Neural progenitor cell (in vitro differentiated cells): ENCODE results near the gene CCDC102B. TPM values are rescaled to one million over a fixed set of nuclear protein-coding genes. Genes with fewer than 3 reads are reported as not detected.

Experiments used
- DNase-seq: peaks from one replicate; pipeline ENCODE4 v3.0.0-alpha.2; 2016; ENCODE audit warnings: low spot score
- H2AFZ ChIP-seq: fragments of 200-600 bp; sonication (generic); replicated peaks from 2 replicates; pipeline ENCODE4 v1.6.1; 2016; ENCODE audit warnings: antibody characterized with exemption
- H3F3A ChIP-seq: fragments of 200-600 bp; sonication (generic); 2 replicates; pipeline ENCODE4 v1.6.1; 2016; ENCODE audit warnings: antibody characterized with exemption, low read depth
- H3K27ac ChIP-seq: fragments of 200-600 bp; sonication (generic); 2 replicates; pipeline ENCODE4 v1.5.1; 2016; ENCODE audit warnings: mild to moderate bottlenecking
- H3K27me3 ChIP-seq: fragments of 200-600 bp; sonication (generic); 2 replicates; pipeline ENCODE4 v1.6.1; 2016; ENCODE audit warnings: mild to moderate bottlenecking, moderate library complexity
- H3K36me3 ChIP-seq: fragments of 200-600 bp; sonication (generic); 2 replicates; pipeline ENCODE4 v1.5.1; 2016
- H3K4me1 ChIP-seq: fragments of 200-600 bp; sonication (generic); 2 replicates; pipeline ENCODE4 v1.6.1; 2016; ENCODE audit warnings: mixed run types
- H3K4me2 ChIP-seq: fragments of 200-600 bp; sonication (generic); 2 replicates; pipeline ENCODE4 v1.6.1; 2016
- H3K4me3 ChIP-seq: fragments of 200-600 bp; sonication (generic); 2 replicates; pipeline ENCODE4 v1.5.1; 2016
- H3K79me2 ChIP-seq: fragments of 200-600 bp; sonication (generic); 2 replicates; pipeline ENCODE4 v1.6.1; 2016; ENCODE audit warnings: low read depth
- H3K9ac ChIP-seq: fragments of 200-600 bp; sonication (generic); 2 replicates; pipeline ENCODE4 v1.6.1; 2016
- H3K9me3 ChIP-seq: fragments of 200-600 bp; sonication (generic); 2 replicates; pipeline ENCODE4 v1.5.1; 2016; ENCODE audit warnings: low read depth
- H4K20me1 ChIP-seq: fragments of 200-600 bp; sonication (generic); 2 replicates; pipeline ENCODE4 v1.6.1; 2016; ENCODE audit warnings: low read depth
- H3K27ac Mint-ChIP-seq: 3 replicates; pipeline ENCODE4 v1.8.0; 2021; ENCODE audit warnings: mixed read lengths
- H3K27me3 Mint-ChIP-seq: 2 replicates; pipeline ENCODE4 v1.8.0; 2022; ENCODE audit warnings: low read depth, mild to moderate bottlenecking, inconsistent platforms, moderate library complexity, mixed read lengths; ENCODE audit not compliant: insufficient read depth
- H3K36me3 Mint-ChIP-seq: 3 replicates; pipeline ENCODE4 v1.8.0; 2021; ENCODE audit warnings: mixed read lengths
- H3K4me1 Mint-ChIP-seq: 3 replicates; pipeline ENCODE4 v1.8.0; 2021; ENCODE audit warnings: mixed read lengths
- H3K4me3 Mint-ChIP-seq: 3 replicates; pipeline ENCODE4 v1.8.0; 2021; ENCODE audit warnings: mild to moderate bottlenecking, moderate library complexity, mixed read lengths
- H3K9me3 Mint-ChIP-seq: 3 replicates; pipeline ENCODE4 v1.8.0; 2020; ENCODE audit warnings: mixed read lengths
- CTCF ChIP-seq: fragments of 200-600 bp; sonication (generic); IDR thresholded peaks from 2 replicates; pipeline ENCODE4 v1.5.1; 2017; ENCODE audit warnings: antibody characterized with exemption, mild to moderate bottlenecking
- EZH2 ChIP-seq: fragments of 200-600 bp; sonication (generic); IDR thresholded peaks from 2 replicates; pipeline ENCODE4 v1.6.1; 2017; ENCODE audit warnings: antibody characterized with exemption, mild to moderate bottlenecking, moderate library complexity
- EZH2phosphoT487 ChIP-seq: fragments of 200-600 bp; sonication (generic); IDR thresholded peaks from 2 replicates; pipeline ENCODE4 v1.6.1; 2017; ENCODE audit warnings: antibody characterized with exemption
- total RNA-seq: library from RNA; depleted of rRNA; stranded (reverse); fragments of >200 nt; gene quantifications from 2 replicates; pipeline ENCODE4 v1.2.3, GENCODE V29; 2015; ENCODE audit warnings: low replicate concordance

CCDC102B gene
- total RNA-seq, 1 donor from 2014 or later: 26.2 TPM

- H3K4me2 ChIP-seq: no peak overlapping the region
- H3K27me3 Mint-ChIP-seq: no peaks in the 10 kb centered on the region
Measured at GRCh38 chr18:69064063-69064462, 266.2 kb downstream of the CCDC102B start.

GRCh38 chr18:69067048-69067447, 269.2 kb downstream of the CCDC102B start:
- H3K27ac Mint-ChIP-seq: no peak overlapping the region
- Histone ChIP-seq H3K4me2 (no peak overlapping the region), H3K9me3 (no peaks in the 10 kb centered on the region), H2AFZ (no peak overlapping the region), H3F3A (no peaks in the 10 kb centered on the region), H3K4me1 (no peaks in the 10 kb centered on the region), H3K36me3 (no peaks in the 10 kb centered on the region), H3K4me3 (no peak overlapping the region), H4K20me1 (no peaks in the 10 kb centered on the region), H3K9ac (no peak overlapping the region), H3K27me3 (no peaks in the 10 kb centered on the region), H3K79me2 (no peaks in the 10 kb centered on the region), H3K27ac (no peak overlapping the region)
- no peaks in the 10 kb centered on the region for H3K36me3 Mint-ChIP-seq
- H3K9me3 Mint-ChIP-seq: no peaks in the 10 kb centered on the region
- H3K4me3 Mint-ChIP-seq: no peak overlapping the region
- H3K4me1 Mint-ChIP-seq: no peaks in the 10 kb centered on the region
- DNase-seq: no peak
- H3K27me3 Mint-ChIP-seq: no peaks in the 10 kb centered on the region
- TF ChIP-seq EZH2phosphoT487 (no peak), EZH2 (no peak), CTCF (no peak)

More at GRCh38 chr18:69064063-69064462, 266.2 kb downstream of the CCDC102B start:
- Histone ChIP-seq H4K20me1 (no peaks in the 10 kb centered on the region), H3K4me1 (no peaks in the 10 kb centered on the region), H2AFZ (no peak overlapping the region), H3K9me3 (no peaks in the 10 kb centered on the region), H3K4me3 (no peak overlapping the region), H3F3A (no peaks in the 10 kb centered on the region), H3K9ac (no peak overlapping the region), H3K79me2 (no peaks in the 10 kb centered on the region), H3K27me3 (no peaks in the 10 kb centered on the region), H3K27ac (no peak overlapping the region), H3K36me3 (no peaks in the 10 kb centered on the region)
- Mint-ChIP-seq H3K36me3 (no peaks in the 10 kb centered on the region), H3K4me3 (no peak overlapping the region), H3K27ac (no peak overlapping the region), H3K9me3 (no peaks in the 10 kb centered on the region), H3K4me1 (no peaks in the 10 kb centered on the region)
- no peak for DNase-seq
- TF ChIP-seq EZH2 (no peak), EZH2phosphoT487 (no peak), CTCF (no peak)

- Mint-ChIP-seq H3K4me1 (no peaks in the 10 kb centered on the region), H3K4me3 (no peak overlapping the region)
Measured at GRCh38 chr18:69071680-69072079, 273.8 kb downstream of the CCDC102B start.

More at GRCh38 chr18:69071680-69072079, 273.8 kb downstream of the CCDC102B start:
- no peaks in the 10 kb centered on the region for H3K4me1 ChIP-seq
- H3K36me3 Mint-ChIP-seq: no peaks in the 10 kb centered on the region
- no peak for DNase-seq
- H3F3A ChIP-seq: no peaks in the 10 kb centered on the region
- no peaks in the 10 kb centered on the region for H3K9me3 Mint-ChIP-seq
- H4K20me1 ChIP-seq: no peaks in the 10 kb centered on the region
- no peaks in the 10 kb centered on the region for H3K27me3 ChIP-seq
- H3K4me2 ChIP-seq: no peak overlapping the region
- H3K79me2 ChIP-seq: no peaks in the 10 kb centered on the region
- no peaks in the 10 kb centered on the region for H3K9me3 ChIP-seq
- H3K4me3 ChIP-seq: no peak overlapping the region
- no peak for TF ChIP-seq EZH2
- no peak for TF ChIP-seq EZH2phosphoT487
- no peak for TF ChIP-seq CTCF
- H3K27ac ChIP-seq: no peak overlapping the region
- H3K9ac ChIP-seq: no peak overlapping the region
- no peaks in the 10 kb centered on the region for H3K36me3 ChIP-seq
- H3K27me3 Mint-ChIP-seq: no peaks in the 10 kb centered on the region
- no peak overlapping the region for H2AFZ ChIP-seq
- H3K27ac Mint-ChIP-seq: no peak overlapping the region
